SK-N-SH treated with all-trans-retinoic acid at 6 μM for 48 hours (cell line): ENCODE results near the gene DNAAF1.

ENCODE experiments used
- OSR1 ChIP-seq: fragments of 250-450 bp; sonication (Bioruptor Pico); IDR thresholded peaks from 2 replicates; pipeline ENCODE4 v1.8.0; 2022; ENCODE audit warnings: moderate library complexity, mild to moderate bottlenecking, inconsistent platforms
- RARB ChIP-seq: fragments of 250-450 bp; sonication (Bioruptor Pico); IDR thresholded peaks from 2 replicates; pipeline ENCODE4 v1.8.0; 2021; ENCODE audit warnings: mild to moderate bottlenecking, moderate library complexity
- ZNF8 ChIP-seq: fragments of 450-650 bp; formaldehyde crosslinking; IDR thresholded peaks from 2 replicates; pipeline ENCODE4 v1.5.0; 2020; ENCODE audit warnings: mild to moderate bottlenecking, moderate library complexity
- TF ChIP-seq, protein P1 (sequence below): fragments of 250-450 bp; sonication (Bioruptor Pico); IDR thresholded peaks from 2 replicates; pipeline ENCODE4 v1.8.0; 2020; ENCODE audit warnings: mild to moderate bottlenecking, moderate library complexity, borderline replicate concordance
- TF ChIP-seq, protein P2 (sequence below): fragments of 250-450 bp; sonication (Bioruptor Pico); IDR thresholded peaks from 2 replicates; pipeline ENCODE4 v1.5.1; 2020; ENCODE audit warnings: low read depth, mild to moderate bottlenecking, moderate library complexity

DNA sequence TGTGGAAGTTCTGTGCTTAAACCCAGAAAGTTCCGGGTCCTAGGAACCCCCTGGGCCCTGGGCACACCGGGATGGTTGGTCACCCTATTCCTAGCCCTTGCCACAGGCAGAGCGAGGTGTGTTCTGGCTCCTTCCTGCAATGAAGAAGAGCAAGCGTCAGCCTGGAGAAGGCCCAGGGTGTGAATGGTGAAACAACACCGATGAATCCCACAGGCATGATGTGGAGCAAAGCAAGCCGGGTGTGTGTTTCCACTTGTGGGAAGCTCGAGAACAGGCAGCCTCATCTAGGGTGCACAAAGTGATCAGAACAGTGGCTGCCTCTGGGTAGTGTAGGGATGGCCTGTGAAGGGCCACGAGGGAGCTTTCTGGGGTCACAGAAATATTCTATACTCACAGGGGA, 80.9 kb downstream of the DNAAF1 start:
- TF ChIP-seq, protein P1, sequence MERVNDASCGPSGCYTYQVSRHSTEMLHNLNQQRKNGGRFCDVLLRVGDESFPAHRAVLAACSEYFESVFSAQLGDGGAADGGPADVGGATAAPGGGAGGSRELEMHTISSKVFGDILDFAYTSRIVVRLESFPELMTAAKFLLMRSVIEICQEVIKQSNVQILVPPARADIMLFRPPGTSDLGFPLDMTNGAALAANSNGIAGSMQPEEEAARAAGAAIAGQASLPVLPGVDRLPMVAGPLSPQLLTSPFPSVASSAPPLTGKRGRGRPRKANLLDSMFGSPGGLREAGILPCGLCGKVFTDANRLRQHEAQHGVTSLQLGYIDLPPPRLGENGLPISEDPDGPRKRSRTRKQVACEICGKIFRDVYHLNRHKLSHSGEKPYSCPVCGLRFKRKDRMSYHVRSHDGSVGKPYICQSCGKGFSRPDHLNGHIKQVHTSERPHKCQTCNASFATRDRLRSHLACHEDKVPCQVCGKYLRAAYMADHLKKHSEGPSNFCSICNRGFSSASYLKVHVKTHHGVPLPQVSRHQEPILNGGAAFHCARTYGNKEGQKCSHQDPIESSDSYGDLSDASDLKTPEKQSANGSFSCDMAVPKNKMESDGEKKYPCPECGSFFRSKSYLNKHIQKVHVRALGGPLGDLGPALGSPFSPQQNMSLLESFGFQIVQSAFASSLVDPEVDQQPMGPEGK (CRISPR knock-in tag) = no peak
- TF ChIP-seq RARB (CRISPR knock-in tag) (no peak), ZNF8 (CRISPR knock-in tag) (no peak), OSR1 (no peak)
- TF ChIP-seq, protein P2, sequence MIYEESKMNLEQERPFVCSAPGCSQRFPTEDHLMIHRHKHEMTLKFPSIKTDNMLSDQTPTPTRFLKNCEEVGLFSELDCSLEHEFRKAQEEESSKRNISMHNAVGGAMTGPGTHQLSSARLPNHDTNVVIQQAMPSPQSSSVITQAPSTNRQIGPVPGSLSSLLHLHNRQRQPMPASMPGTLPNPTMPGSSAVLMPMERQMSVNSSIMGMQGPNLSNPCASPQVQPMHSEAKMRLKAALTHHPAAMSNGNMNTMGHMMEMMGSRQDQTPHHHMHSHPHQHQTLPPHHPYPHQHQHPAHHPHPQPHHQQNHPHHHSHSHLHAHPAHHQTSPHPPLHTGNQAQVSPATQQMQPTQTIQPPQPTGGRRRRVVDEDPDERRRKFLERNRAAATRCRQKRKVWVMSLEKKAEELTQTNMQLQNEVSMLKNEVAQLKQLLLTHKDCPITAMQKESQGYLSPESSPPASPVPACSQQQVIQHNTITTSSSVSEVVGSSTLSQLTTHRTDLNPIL = no peak
